Duodenal mucosa (tissue), 2 donors: ENCODE data around the gene SLC2A3.
"Not testable (repeated sequence)": the region's sequence is repeated elsewhere in the genome, so short reads cannot be mapped to it uniquely, and the experiment has no call there.

ENCODE experiments used
- H3K27ac ChIP-seq: one replicate; pipeline ENCODE4 v1.7.0; 2013; ENCODE audit warnings: low read depth, low read length
- H3K27me3 ChIP-seq, 2 donors: one replicate each; pipeline ENCODE4 v1.7.0; 2013; ENCODE audit warnings: low read length in 2 of 2, control low read depth in 1 of 2; ENCODE audit not compliant: insufficient read depth in 2 of 2, control insufficient read depth in 1 of 2
- H3K36me3 ChIP-seq, 2 donors: one replicate each; pipeline ENCODE4 v1.7.0; 2013; ENCODE audit warnings: low read length in 2 of 2, control low read depth in 1 of 2; ENCODE audit not compliant: insufficient read depth in 2 of 2, control insufficient read depth in 1 of 2
- H3K4me1 ChIP-seq, 2 donors: one replicate each; pipeline ENCODE4 v1.7.0; 2013; ENCODE audit warnings: low read length in 2 of 2, control low read depth in 1 of 2; ENCODE audit not compliant: insufficient read depth in 2 of 2, control insufficient read depth in 1 of 2
- H3K4me3 ChIP-seq, 2 donors: one replicate each; pipeline ENCODE4 v1.7.0; 2013; ENCODE audit warnings: low read length in 2 of 2, low read depth in 1 of 2
- H3K9ac ChIP-seq, 2 donors: one replicate each; pipeline ENCODE4 v1.7.0; 2013; ENCODE audit warnings: low read length in 2 of 2, low read depth in 1 of 2
- H3K9me3 ChIP-seq, 2 donors: one replicate each; pipeline ENCODE4 v1.7.0; 2013; ENCODE audit warnings: low read length in 2 of 2, control low read depth in 1 of 2; ENCODE audit not compliant: control insufficient read depth in 1 of 2

The SLC2A3 gene

DNA sequence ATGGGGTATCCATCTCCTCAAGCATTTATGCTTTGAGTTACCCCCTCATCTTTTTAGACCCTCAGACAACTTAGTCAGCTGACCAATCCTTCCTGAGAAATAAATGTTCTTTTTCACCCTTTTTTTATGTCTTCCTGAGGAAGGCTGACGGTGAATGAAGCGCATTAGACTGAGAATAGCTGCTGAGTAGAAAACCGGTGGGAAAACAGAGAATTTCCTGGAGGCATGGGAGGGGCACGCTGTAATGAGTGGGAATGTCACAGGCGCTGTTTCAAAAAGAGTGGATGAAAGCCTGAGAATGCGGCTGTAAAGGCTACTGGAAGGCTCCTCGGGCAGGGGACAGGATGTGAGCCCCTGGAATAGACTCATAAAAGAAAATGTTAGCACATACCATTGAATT, 35.8 kb upstream of the SLC2A3 start:
- Histone ChIP-seq H3K9ac (peak overlapping the region in 1 of 2 donors; percentile 49), H3K27me3 (peaks cover 8 to 13% of the 10 kb centered on the region in 2 donors)
- not testable (repeated sequence) for H3K4me1 ChIP-seq, H3K27ac ChIP-seq, H3K9me3 ChIP-seq, H3K4me3 ChIP-seq, H3K36me3 ChIP-seq

DNA sequence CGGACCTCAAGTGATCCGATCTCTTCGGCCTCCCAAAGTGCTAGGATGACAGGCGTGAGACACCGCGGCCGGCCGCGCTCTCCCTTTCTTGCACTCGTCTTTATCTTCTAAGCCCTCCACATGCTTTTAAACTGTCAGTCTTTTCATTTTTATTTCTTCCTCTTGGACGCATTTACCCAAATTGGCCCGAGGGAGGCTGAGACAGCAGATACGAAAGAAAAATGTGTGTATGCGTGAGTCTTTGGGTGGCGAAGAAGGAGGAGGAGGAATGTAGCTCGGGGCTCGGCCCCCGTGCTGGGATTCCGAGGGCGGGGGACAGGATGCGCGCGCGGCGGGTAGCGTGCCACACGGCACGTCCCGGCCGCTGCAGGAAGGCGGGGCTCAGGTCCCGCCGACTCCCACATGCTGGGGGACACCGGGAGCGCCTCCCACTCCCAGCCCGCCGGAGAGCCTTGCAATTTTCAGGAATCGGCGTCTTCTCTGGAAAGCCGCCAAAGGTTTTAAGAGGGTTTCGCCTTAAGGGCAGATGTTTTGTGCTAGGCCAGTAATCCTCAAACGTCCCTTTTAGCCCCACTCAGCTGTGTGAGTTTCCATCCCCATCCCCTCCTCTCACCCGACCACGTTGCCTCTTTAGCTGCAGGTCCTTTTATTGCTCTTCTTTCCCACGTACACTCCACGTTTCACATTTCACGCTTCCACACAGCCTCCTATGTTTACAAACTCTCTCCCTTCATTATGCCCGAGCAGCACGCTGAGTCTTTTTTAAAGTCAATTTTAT, 34.7 kb upstream of the SLC2A3 start:
- Histone ChIP-seq H3K36me3 (no peaks in the 10 kb centered on the region), H3K9ac (peak overlapping the region; percentile 25 to 49), H3K27ac (peak overlapping the region; percentile 79), H3K9me3 (no peaks in the 10 kb centered on the region), H3K4me3 (peak overlapping the region; percentile 65), H3K27me3 (peaks cover 8 to 13% of the 10 kb centered on the region in 2 donors), H3K4me1 (peaks cover 5 to 7% of the 10 kb centered on the region in 2 donors)

DNA sequence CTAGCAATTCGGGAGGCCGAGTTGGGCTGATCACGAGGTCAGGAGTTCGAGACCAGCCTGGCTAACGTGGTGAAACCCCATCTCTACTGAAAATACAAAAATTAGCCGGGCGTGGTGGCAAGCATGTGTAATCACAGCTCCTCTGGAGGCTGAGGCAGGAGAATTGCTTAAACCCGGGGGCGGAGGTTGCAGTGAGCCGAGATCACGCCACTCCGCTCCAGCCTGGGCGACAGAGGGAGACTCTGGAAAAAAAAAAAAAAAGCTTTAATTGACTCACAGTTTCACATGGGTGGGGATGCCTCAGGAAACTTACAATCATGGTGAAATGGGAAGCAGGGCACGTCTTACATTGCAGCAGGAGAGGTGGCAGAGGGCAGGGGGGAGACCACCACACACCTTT, 30.6 kb upstream of the SLC2A3 start:
- Histone ChIP-seq H3K9me3 (no peaks in the 10 kb centered on the region), H3K9ac (no peak overlapping the region), H3K4me3 (no peak overlapping the region), H3K27ac (no peak overlapping the region), H3K36me3 (no peaks in the 10 kb centered on the region), H3K27me3 (peaks cover 8 to 13% of the 10 kb centered on the region in 2 donors), H3K4me1 (peaks cover 5 to 7% of the 10 kb centered on the region in 2 donors)

DNA sequence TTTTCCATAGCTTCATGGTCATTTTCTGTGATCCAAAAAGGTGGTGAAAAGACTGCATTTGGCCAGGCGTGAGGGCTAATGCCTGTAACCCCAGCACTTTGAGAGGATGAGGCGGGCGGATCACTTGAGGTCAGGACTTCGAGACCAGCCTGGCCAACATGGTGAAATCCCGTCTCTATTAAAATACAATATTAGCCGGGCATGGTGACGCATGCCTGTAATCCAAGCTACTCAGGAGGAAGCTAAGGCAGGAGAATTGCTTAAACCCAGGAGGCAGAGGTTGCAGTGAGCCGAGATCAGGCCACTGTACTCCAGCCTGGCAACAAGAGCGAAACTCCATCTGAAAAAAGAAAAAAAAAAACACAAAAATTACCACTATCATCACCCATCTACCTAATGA, 28.7 kb upstream of the SLC2A3 start:
- not testable (repeated sequence) for H3K9ac ChIP-seq, H3K4me3 ChIP-seq, H3K36me3 ChIP-seq, H3K4me1 ChIP-seq, H3K9me3 ChIP-seq, H3K27me3 ChIP-seq, H3K27ac ChIP-seq

DNA sequence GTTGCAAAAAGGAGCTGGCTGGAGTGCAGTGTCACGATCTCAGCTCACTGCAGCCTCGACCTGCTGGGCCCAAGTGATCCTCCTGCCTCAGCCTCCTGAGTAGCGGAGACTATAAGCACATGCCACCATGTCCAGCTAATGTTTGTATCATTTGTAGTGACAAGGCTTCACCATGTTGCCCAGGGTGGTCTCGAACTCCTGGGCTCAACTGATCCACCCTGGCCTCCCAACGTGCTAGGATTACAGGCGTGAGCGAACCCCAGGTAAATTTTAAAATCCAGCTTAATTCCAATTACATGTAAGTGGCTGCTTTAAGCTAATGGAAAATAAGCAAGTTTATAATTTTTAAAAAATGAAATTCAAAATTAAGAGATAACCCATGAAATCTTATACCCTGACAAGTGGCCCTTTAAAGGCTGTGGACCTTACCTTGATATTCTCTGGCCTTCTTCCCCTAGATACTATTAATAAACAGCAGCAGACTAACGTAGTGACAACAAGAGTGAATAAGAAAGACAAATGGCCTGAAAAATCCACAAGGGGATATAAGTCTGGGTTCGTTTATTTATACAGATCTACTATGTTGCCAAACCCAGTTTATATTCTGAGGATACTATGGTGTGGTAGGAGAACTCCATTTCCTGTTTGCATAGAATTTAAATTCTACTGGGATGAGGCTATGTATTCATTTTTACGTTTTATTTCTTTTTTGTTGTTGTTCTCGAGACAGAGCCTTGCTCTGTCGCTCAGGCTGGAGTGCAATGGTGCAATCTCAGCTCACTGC, 25.6 kb upstream of the SLC2A3 start:
- Histone ChIP-seq H3K9ac (no peak overlapping the region), H3K27ac (no peak overlapping the region), H3K27me3 (no peaks in the 10 kb centered on the region), H3K9me3 (no peaks in the 10 kb centered on the region), H3K36me3 (no peaks in the 10 kb centered on the region), H3K4me3 (no peak overlapping the region), H3K4me1 (peaks cover 3 to 4% of the 10 kb centered on the region in 2 donors)

DNA sequence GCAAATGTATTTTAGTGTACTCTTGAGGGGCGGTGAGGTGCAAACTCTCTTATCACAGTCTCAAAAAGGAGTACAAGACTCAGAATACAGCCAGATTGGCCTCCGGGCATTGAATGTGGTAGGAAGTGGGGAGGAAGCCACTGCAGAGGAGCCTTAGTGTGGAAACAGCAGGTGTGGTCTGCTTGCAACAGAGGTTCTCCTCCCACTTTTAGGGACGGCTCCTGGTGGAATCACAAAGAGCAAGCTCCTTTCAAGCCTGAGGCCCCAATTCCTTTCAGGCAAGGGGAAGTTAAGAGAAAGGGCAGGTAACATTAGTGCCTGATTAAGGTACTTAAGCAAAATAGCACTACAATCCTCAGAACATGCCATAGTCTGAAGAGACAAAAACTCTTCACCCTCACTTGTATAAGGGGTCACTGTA, 23.7 kb upstream of the SLC2A3 start:
- no peaks in the 10 kb centered on the region for H3K36me3 ChIP-seq
- H3K4me1 ChIP-seq, result peaks cover 3 to 4% of the 10 kb centered on the region in 2 donors
- no peaks in the 10 kb centered on the region for H3K27me3 ChIP-seq
- peak overlapping the region in 1 of 2 donors; percentile 45 for H3K9ac ChIP-seq
- H3K9me3 ChIP-seq, result no peaks in the 10 kb centered on the region
- peak overlapping the region; percentile 26 for H3K27ac ChIP-seq
- H3K4me3 ChIP-seq, result peak overlapping the region in 1 of 2 donors; percentile 72

DNA sequence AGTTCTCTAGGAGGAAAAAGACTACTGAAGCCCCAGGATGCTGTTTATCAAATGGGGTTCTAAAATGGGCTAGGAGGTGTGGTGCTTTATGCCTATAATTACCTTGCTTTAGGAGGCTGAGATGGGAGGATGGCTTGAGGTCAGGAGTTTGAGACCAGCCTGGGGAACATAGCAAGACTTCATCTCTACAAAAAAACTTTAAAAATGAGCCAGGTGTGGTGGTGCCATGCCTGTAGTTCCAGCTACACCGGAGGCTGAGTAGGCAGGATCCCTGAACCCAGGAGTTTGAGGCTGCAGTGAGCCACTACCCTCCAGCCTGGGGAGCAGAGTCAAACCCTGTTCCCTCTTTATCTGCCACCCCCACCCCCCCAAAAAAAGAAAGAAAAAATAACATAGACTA, 23.3 kb upstream of the SLC2A3 start:
- no peak overlapping the region for H3K27ac ChIP-seq
- no peak overlapping the region for H3K4me3 ChIP-seq

DNA sequence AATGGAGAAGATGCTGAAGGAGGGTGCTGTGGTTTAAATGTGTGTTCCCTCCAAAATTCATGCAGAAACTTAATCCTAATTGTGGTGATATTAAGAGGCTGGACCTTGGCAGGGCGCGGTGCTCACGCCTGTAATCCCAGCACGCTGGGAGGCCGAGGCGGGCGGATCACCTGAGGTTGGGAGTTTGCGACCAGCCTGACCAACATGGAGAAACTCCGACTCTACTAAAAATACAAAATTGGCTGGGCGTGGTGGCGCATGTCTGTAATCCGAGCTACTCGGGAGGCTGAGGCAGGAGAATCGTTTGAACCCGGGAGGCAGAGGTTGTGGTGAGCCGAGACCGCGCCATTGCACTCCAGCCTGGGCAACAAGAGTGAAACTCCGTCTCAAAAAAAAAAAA, 18.9 kb upstream of the SLC2A3 start:
- H3K9ac ChIP-seq, H3K27ac ChIP-seq, H3K27me3 ChIP-seq, H3K4me1 ChIP-seq, H3K9me3 ChIP-seq, H3K36me3 ChIP-seq, H3K4me3 ChIP-seq: not testable (repeated sequence)

More for the DNA sequence above, 23.3 kb upstream of the SLC2A3 start:
- no peaks in the 10 kb centered on the region for H3K36me3 ChIP-seq
- H3K9me3 ChIP-seq, result no peaks in the 10 kb centered on the region
- peaks cover 3 to 4% of the 10 kb centered on the region in 2 donors for H3K4me1 ChIP-seq
- no peak overlapping the region for H3K9ac ChIP-seq
- H3K27me3 ChIP-seq, result no peaks in the 10 kb centered on the region

DNA sequence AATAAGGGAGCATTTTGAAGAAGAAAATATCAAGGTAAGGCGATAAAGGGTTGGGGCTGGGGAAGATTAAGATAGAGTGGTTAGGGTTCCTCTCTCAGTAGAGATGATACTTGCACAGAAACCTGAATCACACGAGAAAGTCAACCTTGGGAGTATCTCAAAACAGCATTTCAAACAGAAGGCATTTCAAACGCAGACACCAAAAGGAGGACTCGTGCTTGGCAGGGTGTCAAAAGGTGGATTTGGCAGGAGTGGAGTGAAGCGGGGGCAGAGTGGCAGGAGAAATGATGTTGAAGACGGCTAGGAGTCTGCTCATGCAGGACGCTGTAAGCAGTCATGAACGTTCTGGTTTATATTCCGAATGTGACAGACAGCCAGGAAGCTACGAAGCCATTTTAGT, 18.4 kb upstream of the SLC2A3 start:
- H3K4me1 ChIP-seq, H3K4me3 ChIP-seq, H3K27me3 ChIP-seq, H3K36me3 ChIP-seq, H3K9ac ChIP-seq, H3K27ac ChIP-seq, H3K9me3 ChIP-seq: not testable (repeated sequence)

DNA sequence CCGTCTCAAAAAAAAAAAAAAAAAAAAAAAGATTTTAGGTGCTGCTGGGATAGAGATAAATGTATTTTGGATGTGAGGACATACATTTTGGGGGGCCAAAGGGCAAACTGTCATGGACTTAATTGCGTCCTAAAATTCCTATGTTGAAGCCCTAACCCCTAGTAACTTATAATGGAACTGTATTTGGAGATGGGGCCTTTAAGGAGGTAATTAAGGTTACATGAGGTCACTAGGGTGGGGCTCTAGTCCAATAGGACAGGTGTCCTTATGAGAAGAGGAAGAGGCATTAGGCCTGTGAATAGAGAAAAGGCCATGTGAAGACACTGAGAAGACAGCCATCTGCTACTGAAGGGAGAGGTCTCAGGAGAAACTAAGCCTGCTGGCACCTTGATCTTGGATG, 17.9 kb upstream of the SLC2A3 start:
- H3K4me3 ChIP-seq, H3K9ac ChIP-seq, H3K27me3 ChIP-seq, H3K9me3 ChIP-seq, H3K4me1 ChIP-seq, H3K27ac ChIP-seq, H3K36me3 ChIP-seq: not testable (repeated sequence)
